ENCODE results near the gene FGF22.
A peak's percentile ranks its signal among the peaks of the same experiment; 100 is the strongest.
"Not testable (repeated sequence)": the region's sequence is repeated elsewhere in the genome, so short reads cannot be mapped to it uniquely, and the experiment has no call there.

The FGF22 gene

GRCh38 chr19:660793-661426, 21.2 kb downstream of the FGF22 start:
- DNase-seq, result no peak

GRCh38 chr19:661427-662196, 21.9 kb downstream of the FGF22 start:
- DNase-seq, result no peak

- DNase-seq, result peak; percentile 59
These were observed 22.7 kb downstream of the FGF22 start for GRCh38 chr19:662207-662961.

GRCh38 chr19:662962-663681, 23.4 kb downstream of the FGF22 start, which contains the start of gene RNF126:
Gene RNF126 (minus strand): TSS chr19:663214. CDS start chr19:663121, 93 bp downstream.
- peak; percentile 92 for DNase-seq

- DNase-seq, result no peak
These were observed 24.0 kb downstream of the FGF22 start for GRCh38 chr19:663682-664117.

- peak; percentile 80 for DNase-seq
These were observed 25.3 kb downstream of the FGF22 start for GRCh38 chr19:664913-665443.

GRCh38 chr19:666985-667573, 27.4 kb downstream of the FGF22 start:
- not testable (repeated sequence) for DNase-seq

GRCh38 chr19:668675-669434, 29.2 kb downstream of the FGF22 start:
- DNase-seq, result not testable (repeated sequence)

- DNase-seq, result no peak
These were observed 31.0 kb downstream of the FGF22 start for GRCh38 chr19:670609-671075.

- DNase-seq, result no peak
These were observed 34.8 kb downstream of the FGF22 start for GRCh38 chr19:674282-675151.

GRCh38 chr19:676007-676338, 36.3 kb downstream of the FGF22 start:
- DNase-seq, result no peak

- DNase-seq, result no peak
These were observed 36.8 kb downstream of the FGF22 start, which contains the start of gene FSTL3 for GRCh38 chr19:676339-677105. Gene FSTL3 (plus strand): TSS chr19:676392. CDS start chr19:676424, 32 bp downstream.

GRCh38 chr19:677201-677600, 37.5 kb downstream of the FGF22 start:
- DNase-seq, result no peak

GRCh38 chr19:677601-678436, 38.1 kb downstream of the FGF22 start:
- no peak for DNase-seq

- DNase-seq, result no peak
These were observed 39.2 kb downstream of the FGF22 start for GRCh38 chr19:678791-679388.

- DNase-seq, result peak; percentile 82
These were observed 40.0 kb downstream of the FGF22 start for GRCh38 chr19:679418-680286.

All from right kidney (tissue), 1 donor.